Stimulated activated CD8-positive, alpha-beta memory T cell treated with anti-CD3 and anti-CD28 coated beads, Interleukin-4, amount 100 ng/mL, for 4 hours (primary cell): Measurements from ENCODE around the gene SPRED1.
"Not testable (repeated sequence)": the region's sequence is repeated elsewhere in the genome, so short reads cannot be mapped to it uniquely, and the experiment has no call there.

Experiments used
- DNase-seq, 2 donors: peaks; one replicate each; pipeline ENCODE4 v3.0.0-alpha.2; 2020; ENCODE audit warnings: low read depth in 2 of 2, low spot score in 1 of 2

The SPRED1 gene

GRCh38 chr15:38231436-38231835 lies 21.2 kb upstream of the SPRED1 start:
- DNase-seq, result no peak

- DNase-seq, result not testable (repeated sequence)
Measured at GRCh38 chr15:38237021-38237420, 15.6 kb upstream of the SPRED1 start.

- DNase-seq, result no peak
Measured at GRCh38 chr15:38238311-38238710, 14.3 kb upstream of the SPRED1 start.

GRCh38 chr15:38242055-38242454 lies 10.6 kb upstream of the SPRED1 start:
- no peak for DNase-seq

GRCh38 chr15:38243278-38244055 lies 9.2 kb upstream of the SPRED1 start:
- DNase-seq, result no peak

- DNase-seq, result no peak
Measured at GRCh38 chr15:38247336-38247735, 5.3 kb upstream of the SPRED1 start.

- no peak for DNase-seq
Measured at GRCh38 chr15:38253351-38253781, 730 bp downstream of the SPRED1 start.

GRCh38 chr15:38254051-38254883 lies 1.6 kb downstream of the SPRED1 start:
- DNase-seq, result no peak

- DNase-seq, result no peak
Measured at GRCh38 chr15:38255690-38256089, 3.1 kb downstream of the SPRED1 start.

- DNase-seq, result no peak
Measured at GRCh38 chr15:38257676-38258075, 5.0 kb downstream of the SPRED1 start.

GRCh38 chr15:38259134-38259533 lies 6.5 kb downstream of the SPRED1 start:
- DNase-seq, result no peak

GRCh38 chr15:38260077-38260476 lies 7.4 kb downstream of the SPRED1 start:
- no peak for DNase-seq

- no peak for DNase-seq
Measured at GRCh38 chr15:38263251-38263650, 10.6 kb downstream of the SPRED1 start.

- DNase-seq, result no peak
Measured at GRCh38 chr15:38263996-38264395, 11.4 kb downstream of the SPRED1 start.

- DNase-seq, result no peak
Measured at GRCh38 chr15:38266247-38266986, 13.8 kb downstream of the SPRED1 start.

- DNase-seq, result no peak
Measured at GRCh38 chr15:38267421-38268022, 14.9 kb downstream of the SPRED1 start.

- DNase-seq, result no peak
Measured at GRCh38 chr15:38271144-38271543, 18.5 kb downstream of the SPRED1 start.

- DNase-seq, result no peak
Measured at GRCh38 chr15:38271895-38272294, 19.3 kb downstream of the SPRED1 start.

GRCh38 chr15:38272431-38272830 lies 19.8 kb downstream of the SPRED1 start:
- DNase-seq, result not testable (repeated sequence)

- DNase-seq, result no peak
Measured at GRCh38 chr15:38274135-38274534, 21.5 kb downstream of the SPRED1 start.

GRCh38 chr15:38275959-38276358 lies 23.3 kb downstream of the SPRED1 start:
- no peak for DNase-seq
